Esophagus squamous epithelium (tissue), 5 donors: Measurements from ENCODE around the gene CD59. TPM values are rescaled to one million over a fixed set of nuclear protein-coding genes. Genes with fewer than 3 reads are reported as not detected.

Source experiments
- DNase-seq: peaks from one replicate; lab custom pipeline; 2025; lab: John Stamatoyannopoulos, UW
- H3K27ac ChIP-seq, 4 donors: fragments of 200-600 bp; sonication (generic); one replicate each; pipeline ENCODE4 v1.5.1; 2016 to 2019; ENCODE audit warnings: mild to moderate bottlenecking in 1 of 4
- H3K27me3 ChIP-seq, 4 donors: fragments of 200-600 bp; sonication (generic); 1 replicate in 3 of 4; 2 replicates in 1 of 4; pipeline versions ENCODE4 v1.5.1 to v1.6.0; 2017 to 2021; ENCODE audit warnings: antibody characterized with exemption in 1 of 4
- H3K36me3 ChIP-seq, 3 donors: fragments of 200-600 bp; sonication (generic); one replicate each; pipeline ENCODE4 v1.5.1; 2016 to 2019
- H3K4me1 ChIP-seq, 3 donors: fragments of 200-600 bp; sonication (generic); one replicate each; pipeline ENCODE4 v1.5.1; 2017 to 2019
- H3K4me3 ChIP-seq, 4 donors: fragments of 200-600 bp; sonication (generic); 1 replicate in 3 of 4; 2 replicates in 1 of 4; pipeline ENCODE4 v1.5.1; 2016 to 2019; ENCODE audit warnings: mild to moderate bottlenecking in 2 of 4, moderate library complexity in 1 of 4
- H3K9me3 ChIP-seq, 3 donors: fragments of 200-600 bp; sonication (generic); one replicate each; pipeline ENCODE4 v1.5.1; 2016 to 2019
- POLR2A ChIP-seq, 4 donors: fragments of 450-650 bp; IDR thresholded peaks; one replicate each; pipeline ENCODE4 v1.6.1; 2017; ENCODE audit warnings: antibody characterized with exemption in 4 of 4, mild to moderate bottlenecking in 4 of 4, moderate library complexity in 3 of 4
- WGBS, 2 donors: methylation state at CpG; one replicate each; pipeline ENCODE4 v1.1.5; 2018; 5-methylcytosine and 5-hydroxymethylcytosine counted together
- intact Hi-C: fragments of 100-400 bp; cut with DNase I; formaldehyde crosslinking; loops from one replicate; pipeline ENCODE4 v1.15.0; 2022
- total RNA-seq, 4 donors: library from RNA; depleted of rRNA; stranded (reverse); fragments of >200 nt; gene quantifications; one replicate each; pipeline ENCODE4 v1.1.0, GENCODE V29; 2016
- TF ChIP-seq, protein P1 (sequence below), 6 experiments: fragments of 450-650 bp in 4 of 6; fragments of 200-600 bp in 2 of 6; sonication (generic) in 2 of 6; IDR thresholded peaks; one replicate each; pipeline ENCODE4 v1.5.1; 2016 to 2019; ENCODE audit warnings: antibody characterized with exemption in 6 of 6, mild to moderate bottlenecking in 4 of 6, moderate library complexity in 4 of 6
- donor health status: DM: yes; HTN: yes; CAD: no.

Gene CD59
- total RNA-seq, 4 donors from 2014 or later, result 191 to 525 (median 339) TPM

DNA sequence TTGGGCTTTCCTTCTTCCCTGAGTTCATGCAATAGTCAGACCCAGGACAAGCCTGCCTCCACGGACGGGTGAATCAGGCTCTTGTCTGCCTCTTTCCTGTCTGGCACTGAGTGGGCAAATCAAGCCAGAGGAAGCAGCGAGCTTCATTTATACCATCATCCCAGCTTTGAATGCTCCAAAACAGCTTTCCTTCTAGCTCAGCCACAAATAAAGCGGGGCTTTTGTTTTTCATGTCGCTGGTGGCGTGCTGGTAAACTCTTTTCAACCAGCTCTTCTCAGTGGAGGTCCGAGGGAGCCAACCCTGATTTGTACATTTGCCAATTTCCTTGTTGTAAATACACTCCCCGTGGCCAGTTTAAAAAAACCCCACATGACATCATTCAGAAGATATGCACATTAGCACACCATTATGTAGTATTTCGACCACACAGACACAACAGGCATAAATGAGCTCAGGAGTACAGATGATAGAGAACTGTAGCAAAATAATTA lies 44.2 kb downstream of the CD59 start:
- Histone ChIP-seq H3K4me1 (peaks cover 54 to 95% (median 70%) of the 10 kb centered on the region in 3 donors), H3K27ac (peak overlapping the region; percentile 78 to 94 (median 87)), H3K36me3 (no peaks in the 10 kb centered on the region), H3K4me3 (peak overlapping the region in 3 of 4 donors; percentile 1 to 38 (median 8)), H3K9me3 (no peaks in the 10 kb centered on the region), H3K27me3 (no peaks in the 10 kb centered on the region)
- intact Hi-C loops, result no loop called here
- WGBS, 2 donors, result 6 to 15% methylated on average over 7 to 8 of the region's 9 CpGs
- TF ChIP-seq, protein P1, sequence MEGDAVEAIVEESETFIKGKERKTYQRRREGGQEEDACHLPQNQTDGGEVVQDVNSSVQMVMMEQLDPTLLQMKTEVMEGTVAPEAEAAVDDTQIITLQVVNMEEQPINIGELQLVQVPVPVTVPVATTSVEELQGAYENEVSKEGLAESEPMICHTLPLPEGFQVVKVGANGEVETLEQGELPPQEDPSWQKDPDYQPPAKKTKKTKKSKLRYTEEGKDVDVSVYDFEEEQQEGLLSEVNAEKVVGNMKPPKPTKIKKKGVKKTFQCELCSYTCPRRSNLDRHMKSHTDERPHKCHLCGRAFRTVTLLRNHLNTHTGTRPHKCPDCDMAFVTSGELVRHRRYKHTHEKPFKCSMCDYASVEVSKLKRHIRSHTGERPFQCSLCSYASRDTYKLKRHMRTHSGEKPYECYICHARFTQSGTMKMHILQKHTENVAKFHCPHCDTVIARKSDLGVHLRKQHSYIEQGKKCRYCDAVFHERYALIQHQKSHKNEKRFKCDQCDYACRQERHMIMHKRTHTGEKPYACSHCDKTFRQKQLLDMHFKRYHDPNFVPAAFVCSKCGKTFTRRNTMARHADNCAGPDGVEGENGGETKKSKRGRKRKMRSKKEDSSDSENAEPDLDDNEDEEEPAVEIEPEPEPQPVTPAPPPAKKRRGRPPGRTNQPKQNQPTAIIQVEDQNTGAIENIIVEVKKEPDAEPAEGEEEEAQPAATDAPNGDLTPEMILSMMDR (IDR thresholded peaks at IDR 0.05), result no peak
- TF ChIP-seq POLR2A (IDR thresholded peaks at IDR 0.05), result no peak
- DNase-seq, result no peak

DNA sequence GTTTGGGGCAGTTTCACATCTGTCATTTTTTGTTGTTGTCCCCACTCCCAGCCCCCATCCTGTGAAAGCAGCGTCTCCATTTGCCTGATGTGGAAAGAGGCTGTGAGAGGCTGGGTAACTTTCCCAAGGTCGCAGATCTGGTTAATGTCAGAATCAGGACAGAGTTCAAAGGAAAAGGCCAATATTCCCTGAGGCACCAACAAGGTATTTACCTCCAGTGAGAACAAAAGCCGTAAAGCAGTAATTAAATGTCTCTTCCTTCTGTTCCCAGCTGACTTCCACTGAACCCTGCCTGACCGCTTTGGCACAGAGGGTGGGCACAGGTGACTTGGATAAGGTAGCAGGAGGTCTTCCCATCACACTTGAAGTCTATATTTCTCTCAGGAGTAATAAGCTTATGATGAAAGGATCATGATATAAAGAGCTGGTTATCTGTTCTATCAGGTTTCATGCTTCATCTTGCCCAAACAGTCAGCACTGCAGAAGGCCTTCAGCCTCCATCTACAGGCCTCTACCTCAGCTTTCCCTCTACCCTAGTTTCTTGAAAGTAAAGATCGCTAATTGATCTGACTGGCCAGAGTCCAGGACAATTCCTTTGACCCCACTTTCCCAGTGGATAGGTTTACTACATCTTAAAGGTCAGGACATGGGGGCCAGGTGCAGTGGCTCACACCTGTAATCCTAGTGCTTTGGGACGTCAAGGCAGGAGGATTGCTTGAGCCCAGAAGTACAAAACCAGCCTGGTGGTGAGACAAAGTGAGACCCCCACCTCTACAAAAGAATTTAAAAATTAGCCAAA lies 45.0 kb downstream of the CD59 start:
- Histone ChIP-seq H3K27ac (peak overlapping the region; percentile 78 to 94 (median 87)), H3K36me3 (no peaks in the 10 kb centered on the region), H3K9me3 (no peaks in the 10 kb centered on the region), H3K27me3 (no peaks in the 10 kb centered on the region), H3K4me1 (peaks cover 54 to 87% (median 63%) of the 10 kb centered on the region in 3 donors), H3K4me3 (peak overlapping the region in 2 of 4 donors; percentile 1 to 38)
- TF ChIP-seq, protein P1 (IDR thresholded peaks at IDR 0.05), result no peak
- intact Hi-C loops, result no loop called here
- no peak for DNase-seq
- 36 to 46% methylated on average over 5 of the region's 6 CpGs for WGBS, 2 donors

DNA sequence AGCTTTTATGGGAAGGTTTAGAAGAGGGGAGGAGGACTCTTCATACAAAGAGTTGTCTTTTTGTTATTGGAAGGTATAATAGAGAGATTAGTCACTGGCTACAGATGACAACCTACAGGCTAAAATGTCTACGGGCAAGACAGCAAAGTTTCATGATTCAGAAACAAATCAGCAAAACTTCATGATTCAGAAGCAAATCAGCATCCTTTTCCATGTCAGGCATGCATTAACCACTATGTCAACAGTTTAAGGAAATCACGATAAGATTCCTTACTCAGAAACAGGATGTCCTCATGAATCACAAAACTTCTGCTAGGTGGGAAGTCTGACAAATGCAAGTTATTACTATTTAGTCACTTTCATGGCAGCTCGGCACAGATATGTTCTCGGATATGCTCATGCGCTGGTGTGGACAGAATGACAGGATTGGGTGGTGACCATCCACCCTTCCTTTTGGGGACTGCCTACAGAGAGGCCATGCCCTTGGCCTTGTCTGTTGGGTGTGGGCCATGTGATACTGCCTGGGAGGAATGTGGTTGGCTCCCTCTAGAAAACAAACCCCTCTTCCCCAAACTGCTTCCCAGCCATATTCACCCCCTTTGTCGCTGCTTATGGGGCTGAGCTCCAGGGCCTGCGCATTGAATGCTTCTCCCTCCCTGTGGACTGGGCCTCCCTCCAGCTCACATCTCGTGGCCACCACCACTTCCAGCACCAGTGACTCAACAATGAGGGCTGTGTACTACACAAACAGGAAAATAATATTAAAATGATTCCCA lies 45.7 kb downstream of the CD59 start:
- Histone ChIP-seq H3K27me3 (no peaks in the 10 kb centered on the region), H3K4me1 (peaks cover 48 to 79% (median 57%) of the 10 kb centered on the region in 3 donors), H3K27ac (peak overlapping the region; percentile 78 to 94 (median 87)), H3K4me3 (no peak overlapping the region), H3K36me3 (no peaks in the 10 kb centered on the region), H3K9me3 (no peaks in the 10 kb centered on the region)
- 16 to 28% methylated on average over 8 of the region's 8 CpGs for WGBS, 2 donors
- intact Hi-C loops, result no loop called here
- TF ChIP-seq, protein P1 (IDR thresholded peaks at IDR 0.05), result no peak
- no peak for DNase-seq

DNA sequence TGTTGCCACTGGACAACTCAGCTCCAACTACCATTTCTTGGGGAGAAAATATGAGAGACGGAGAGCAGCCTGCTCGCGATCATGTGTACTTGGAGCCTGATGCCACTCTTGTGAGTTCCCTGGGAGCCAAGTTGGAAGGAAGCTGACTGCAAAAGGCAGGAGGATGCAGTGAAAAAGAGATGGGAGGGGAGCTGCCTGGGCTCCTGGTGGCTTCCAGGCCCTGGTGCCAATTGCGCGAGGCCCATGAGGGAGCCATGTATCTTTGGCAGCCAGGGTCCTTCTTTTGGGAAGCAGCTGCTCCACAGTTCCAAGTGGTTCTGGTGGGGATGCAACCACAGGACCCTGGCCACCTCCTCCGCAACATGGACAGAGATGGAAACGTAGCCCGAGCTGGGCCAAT lies 46.7 kb downstream of the CD59 start:
- H3K4me1 ChIP-seq, result peaks cover 38 to 69% (median 48%) of the 10 kb centered on the region in 3 donors
- TF ChIP-seq, protein P1 (IDR thresholded peaks at IDR 0.05), result no peak
- no peak for TF ChIP-seq POLR2A (IDR thresholded peaks at IDR 0.05)
- H3K27ac ChIP-seq, result peak overlapping the region; percentile 78 to 94 (median 87)
- WGBS, 2 donors, result 88 to 89% methylated on average over 7 to 8 of the region's 8 CpGs
- H3K27me3 ChIP-seq, result no peaks in the 10 kb centered on the region
- no peak overlapping the region for H3K4me3 ChIP-seq
- intact Hi-C loops, result loop anchor here (5.0 kb wide), 1 partner anchor 327 kb away; no protein-coding TSS in a partner anchor
- H3K9me3 ChIP-seq, result no peaks in the 10 kb centered on the region
- no peak for DNase-seq
- no peaks in the 10 kb centered on the region for H3K36me3 ChIP-seq
